Mesenchymal stem cell (in vitro differentiated cells and primary cell): ENCODE measurements around the gene ACRBP.
A peak's percentile ranks its signal among the peaks of the same experiment; 100 is the strongest.

Experiments used
- DNase-seq: peaks from one replicate; pipeline ENCODE4 v3.0.0-alpha.2; 2013
- H2AFZ ChIP-seq: one replicate; pipeline ENCODE4 v1.6.1; 2013; ENCODE audit warnings: low read depth, mild to moderate bottlenecking, control low read depth, inconsistent platforms, low read length, moderate library complexity
- H2AK5ac ChIP-seq: 2 replicates; pipeline ENCODE4 v1.6.1; 2013; ENCODE audit warnings: low read length, moderate library complexity, mild to moderate bottlenecking, inconsistent platforms; ENCODE audit not compliant: severe bottlenecking
- H2BK120ac ChIP-seq: one replicate; pipeline ENCODE4 v1.6.1; 2013; ENCODE audit warnings: low read depth, mild to moderate bottlenecking, inconsistent platforms, low read length, moderate library complexity
- H2BK12ac ChIP-seq, 2 experiments: one replicate each; pipeline ENCODE4 v1.6.1; 2013; ENCODE audit warnings: inconsistent platforms in 2 of 2, low read length in 2 of 2, mild to moderate bottlenecking in 2 of 2, moderate library complexity in 2 of 2, control low read depth in 1 of 2
- H2BK15ac ChIP-seq: one replicate; pipeline ENCODE4 v1.6.1; 2013; ENCODE audit warnings: mild to moderate bottlenecking, low read depth, inconsistent platforms; ENCODE audit not compliant: poor library complexity, severe bottlenecking
- H2BK5ac ChIP-seq: 2 replicates; pipeline ENCODE4 v1.6.1; 2013; ENCODE audit warnings: low read depth, mild to moderate bottlenecking, low read length, control low read depth, inconsistent platforms; ENCODE audit not compliant: poor library complexity, severe bottlenecking
- H3K14ac ChIP-seq, 2 experiments: one replicate each; pipeline ENCODE4 v1.6.1; 2013; ENCODE audit warnings: inconsistent platforms in 2 of 2, low read length in 2 of 2, control low read depth in 1 of 2, mild to moderate bottlenecking in 1 of 2, moderate library complexity in 1 of 2
- H3K18ac ChIP-seq, 2 experiments: one replicate each; pipeline ENCODE4 v1.6.1; 2013; ENCODE audit warnings: inconsistent platforms in 2 of 2, low read length in 2 of 2, control low read depth in 1 of 2, low read depth in 1 of 2, mild to moderate bottlenecking in 1 of 2
- H3K23ac ChIP-seq, 2 experiments: one replicate each; pipeline ENCODE4 v1.6.1; 2013; ENCODE audit warnings: inconsistent platforms in 2 of 2, low read length in 2 of 2, mild to moderate bottlenecking in 2 of 2, moderate library complexity in 2 of 2, control low read depth in 1 of 2
- H3K27ac ChIP-seq: 2 replicates; pipeline ENCODE4 v1.5.1; 2013; ENCODE audit warnings: mild to moderate bottlenecking, moderate library complexity, low read length, control low read depth, inconsistent platforms; ENCODE audit not compliant: poor library complexity, severe bottlenecking
- H3K27me3 ChIP-seq, 2 experiments: 2 replicates each; pipeline versions ENCODE4 v1.6.1 to v1.7.0; 2013; ENCODE audit warnings: low read length in 2 of 2, mild to moderate bottlenecking in 2 of 2, moderate library complexity in 2 of 2, control low read depth in 1 of 2, inconsistent platforms in 1 of 2; ENCODE audit not compliant: control insufficient read depth in 1 of 2, insufficient read depth in 1 of 2
- H3K36me3 ChIP-seq, 2 experiments: 2 replicates each; pipeline versions ENCODE4 v1.6.1 to v1.7.0; 2013; ENCODE audit warnings: low read length in 2 of 2, control low read depth in 1 of 2, inconsistent platforms in 1 of 2, low read depth in 1 of 2, mild to moderate bottlenecking in 1 of 2; ENCODE audit not compliant: insufficient read depth in 2 of 2, control insufficient read depth in 1 of 2
- H3K4ac ChIP-seq, 2 experiments: one replicate each; pipeline ENCODE4 v1.6.1; 2013; ENCODE audit warnings: inconsistent platforms in 2 of 2, low read length in 2 of 2, mild to moderate bottlenecking in 2 of 2, moderate library complexity in 2 of 2, control low read depth in 1 of 2, low read depth in 1 of 2
- H3K4me1 ChIP-seq: 2 replicates; pipeline ENCODE4 v1.6.1; 2013; ENCODE audit warnings: low read depth, low read length, control low read depth; ENCODE audit not compliant: control insufficient read depth, insufficient read depth
- H3K4me2 ChIP-seq: 2 replicates; pipeline ENCODE4 v1.6.1; 2013; ENCODE audit warnings: low read length, mild to moderate bottlenecking, inconsistent platforms; ENCODE audit not compliant: poor library complexity, severe bottlenecking
- H3K4me3 ChIP-seq, 2 experiments: 2 replicates each; pipeline versions ENCODE4 v1.5.1 to v1.7.0; 2013; ENCODE audit warnings: low read length in 2 of 2, mild to moderate bottlenecking in 2 of 2, control low read depth in 1 of 2, low read depth in 1 of 2; ENCODE audit not compliant: insufficient read depth in 1 of 2
- H3K79me1 ChIP-seq: replicated peaks from 2 replicates; pipeline ENCODE4 v1.6.1; 2013; ENCODE audit warnings: mild to moderate bottlenecking, control low read depth, low read length, inconsistent platforms; ENCODE audit not compliant: poor library complexity, severe bottlenecking
- H3K9ac ChIP-seq: 2 replicates; pipeline ENCODE4 v1.7.0; 2013; ENCODE audit warnings: mild to moderate bottlenecking, low read length, moderate library complexity
- H3K9me3 ChIP-seq: 2 replicates; pipeline ENCODE4 v1.7.0; 2013; ENCODE audit warnings: mild to moderate bottlenecking, low read length; ENCODE audit not compliant: control insufficient read depth
- H4K8ac ChIP-seq: one replicate; pipeline ENCODE4 v1.6.1; 2013; ENCODE audit warnings: inconsistent platforms, mild to moderate bottlenecking, low read length, moderate library complexity
- H4K91ac ChIP-seq: one replicate; pipeline ENCODE4 v1.6.1; 2013; ENCODE audit warnings: mild to moderate bottlenecking, low read length, inconsistent platforms
- WGBS: methylation state at CpG from one replicate; pipeline ENCODE4 v1.1.7; 2013; ENCODE audit warnings: mixed read lengths; 5-methylcytosine and 5-hydroxymethylcytosine counted together

ACRBP gene

DNA sequence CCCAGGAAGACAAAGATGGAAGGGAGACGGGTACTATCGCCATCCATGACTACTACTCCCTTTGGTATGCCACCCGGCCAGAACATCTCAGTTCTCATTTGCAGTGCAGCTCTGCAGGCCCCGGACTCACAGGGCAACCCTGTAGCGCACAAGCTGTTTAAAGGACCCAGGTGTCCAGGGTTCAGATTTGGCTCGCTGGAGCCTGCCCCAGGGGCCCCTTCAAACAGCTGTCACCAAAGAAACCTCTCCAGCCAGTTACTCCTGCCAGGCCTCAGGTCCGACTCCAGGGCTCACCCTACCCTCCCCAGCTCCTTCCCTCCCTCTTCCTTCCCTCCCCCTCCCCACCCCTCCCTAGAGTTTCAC, 34.6 kb downstream of the ACRBP start:
- no peaks in the 10 kb centered on the region for H3K36me3 ChIP-seq
- 57% methylated on average over 7 of the region's 7 CpGs for WGBS
- H3K14ac ChIP-seq: no peak overlapping the region
- DNase-seq: no peak
- H2AK5ac ChIP-seq: peak overlapping the region; percentile 94
- H3K79me1 ChIP-seq: no peaks in the 10 kb centered on the region
- no peaks in the 10 kb centered on the region for H3K27me3 ChIP-seq
- peak overlapping the region; percentile 77 to 86 for H3K4ac ChIP-seq
- H4K8ac ChIP-seq: peak overlapping the region; percentile 100
- H2BK15ac ChIP-seq: peak overlapping the region; percentile 65
- H3K18ac ChIP-seq: peak overlapping the region; percentile 94 to 97
- H3K4me1 ChIP-seq: peaks cover 21% of the 10 kb centered on the region
- peak overlapping the region; percentile 27 to 70 for H3K4me3 ChIP-seq
- peak overlapping the region; percentile 86 for H2BK5ac ChIP-seq
- no peak overlapping the region for H2AFZ ChIP-seq
- no peaks in the 10 kb centered on the region for H3K9me3 ChIP-seq
- peak overlapping the region; percentile 87 for H3K9ac ChIP-seq
- H3K4me2 ChIP-seq: peak overlapping the region; percentile 54
- H3K23ac ChIP-seq: no peak overlapping the region
- H2BK12ac ChIP-seq: peak overlapping the region; percentile 46 to 97
- H4K91ac ChIP-seq: peak overlapping the region; percentile 96
- peak overlapping the region; percentile 100 for H2BK120ac ChIP-seq
- peak overlapping the region; percentile 99 for H3K27ac ChIP-seq

DNA sequence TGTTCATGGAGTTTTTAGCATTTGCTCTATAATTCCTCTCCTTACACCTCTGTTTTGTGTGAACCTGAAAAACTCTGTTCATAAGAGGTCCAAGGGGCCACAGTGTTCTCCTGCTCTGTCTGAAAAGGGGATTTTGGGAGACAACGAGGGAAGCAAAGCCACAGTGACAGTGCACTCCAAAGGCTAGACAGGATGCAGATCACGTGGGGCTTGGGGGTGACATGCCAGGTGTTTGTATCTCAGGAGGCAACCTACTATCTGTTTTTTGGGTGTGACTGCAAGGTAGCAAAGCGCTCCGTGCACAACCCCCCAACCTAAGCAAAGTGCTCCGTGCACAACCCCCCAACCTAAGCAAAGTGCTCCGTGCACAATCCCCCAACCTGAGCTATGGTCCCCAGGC, 35.0 kb downstream of the ACRBP start:
- Histone ChIP-seq H2BK5ac (no peak overlapping the region), H2AK5ac (peak overlapping the region; percentile 94), H4K91ac (peak overlapping the region; percentile 96), H4K8ac (peak overlapping the region; percentile 100), H3K18ac (peak overlapping the region; percentile 94 to 97), H3K4me1 (peaks cover 21% of the 10 kb centered on the region), H2BK12ac (peak overlapping the region; percentile 46 to 97), H2BK120ac (peak overlapping the region; percentile 100), H3K36me3 (no peaks in the 10 kb centered on the region), H3K14ac (no peak overlapping the region), H3K23ac (no peak overlapping the region), H2AFZ (no peak overlapping the region), H3K27ac (peak overlapping the region; percentile 99), H3K9ac (peak overlapping the region; percentile 87), H3K4me3 (no peak overlapping the region), H3K4ac (peak overlapping the region; percentile 77 to 86), H3K4me2 (no peak overlapping the region), H3K79me1 (no peaks in the 10 kb centered on the region), H3K27me3 (no peaks in the 10 kb centered on the region), H3K9me3 (no peaks in the 10 kb centered on the region), H2BK15ac (peak overlapping the region; percentile 48)
- DNase-seq: no peak
- WGBS: 87% methylated on average over 6 of the region's 6 CpGs

DNA sequence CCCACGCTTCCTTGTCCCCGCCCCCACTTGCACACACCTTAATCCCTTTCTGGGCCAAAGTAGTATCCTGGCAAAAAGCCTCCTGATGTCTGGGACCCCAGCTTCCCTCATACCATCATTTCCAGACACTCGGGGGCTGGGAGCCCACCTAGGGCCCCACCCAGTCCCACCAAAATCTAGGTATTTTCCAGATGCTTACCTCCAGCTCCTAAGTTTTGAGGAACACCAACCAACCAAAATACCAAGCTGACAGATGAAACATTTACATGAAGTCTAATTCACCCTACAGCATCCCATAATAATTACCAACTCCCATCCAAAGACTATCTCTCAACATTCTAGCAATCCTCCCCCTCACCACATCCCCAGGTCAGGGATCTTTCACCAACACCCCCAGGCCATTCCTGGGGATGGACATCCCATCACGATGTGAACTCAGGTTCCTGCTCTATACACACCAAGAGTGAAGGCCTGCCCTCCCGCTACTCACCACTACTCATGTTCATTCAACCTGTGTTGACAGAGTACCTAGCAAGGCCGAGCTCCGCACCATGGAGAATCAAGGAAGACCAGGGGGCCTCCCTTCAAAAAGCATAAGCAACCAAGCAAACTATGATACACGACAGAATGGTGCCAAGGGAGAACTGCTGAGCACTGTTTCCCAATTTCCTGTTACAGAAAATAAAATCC, 38.5 kb downstream of the ACRBP start:
- peak overlapping the region; percentile 36 for H4K8ac ChIP-seq
- no peak overlapping the region for H2AFZ ChIP-seq
- H3K4me3 ChIP-seq: no peak overlapping the region
- WGBS: 79% methylated on average over 8 of the region's 8 CpGs
- no peak overlapping the region for H3K14ac ChIP-seq
- no peak overlapping the region for H3K9ac ChIP-seq
- H3K27me3 ChIP-seq: no peaks in the 10 kb centered on the region
- H2BK120ac ChIP-seq: peak overlapping the region; percentile 30
- H2AK5ac ChIP-seq: peak overlapping the region; percentile 55
- no peak overlapping the region for H3K4me2 ChIP-seq
- H2BK15ac ChIP-seq: no peak overlapping the region
- H3K4ac ChIP-seq: peak overlapping the region; percentile 24 to 63
- H3K18ac ChIP-seq: peak overlapping the region; percentile 8 to 28
- peak overlapping the region; percentile 30 for H4K91ac ChIP-seq
- H3K27ac ChIP-seq: peak overlapping the region; percentile 31
- no peak for DNase-seq
- peaks cover 8 to 9% of the 10 kb centered on the region in 2 experiments for H3K36me3 ChIP-seq
- H3K79me1 ChIP-seq: no peaks in the 10 kb centered on the region
- H3K9me3 ChIP-seq: no peaks in the 10 kb centered on the region
- no peak overlapping the region for H3K23ac ChIP-seq
- H2BK12ac ChIP-seq: peak overlapping the region; percentile 29 to 41
- no peak overlapping the region for H2BK5ac ChIP-seq
- H3K4me1 ChIP-seq: peaks cover 25% of the 10 kb centered on the region

DNA sequence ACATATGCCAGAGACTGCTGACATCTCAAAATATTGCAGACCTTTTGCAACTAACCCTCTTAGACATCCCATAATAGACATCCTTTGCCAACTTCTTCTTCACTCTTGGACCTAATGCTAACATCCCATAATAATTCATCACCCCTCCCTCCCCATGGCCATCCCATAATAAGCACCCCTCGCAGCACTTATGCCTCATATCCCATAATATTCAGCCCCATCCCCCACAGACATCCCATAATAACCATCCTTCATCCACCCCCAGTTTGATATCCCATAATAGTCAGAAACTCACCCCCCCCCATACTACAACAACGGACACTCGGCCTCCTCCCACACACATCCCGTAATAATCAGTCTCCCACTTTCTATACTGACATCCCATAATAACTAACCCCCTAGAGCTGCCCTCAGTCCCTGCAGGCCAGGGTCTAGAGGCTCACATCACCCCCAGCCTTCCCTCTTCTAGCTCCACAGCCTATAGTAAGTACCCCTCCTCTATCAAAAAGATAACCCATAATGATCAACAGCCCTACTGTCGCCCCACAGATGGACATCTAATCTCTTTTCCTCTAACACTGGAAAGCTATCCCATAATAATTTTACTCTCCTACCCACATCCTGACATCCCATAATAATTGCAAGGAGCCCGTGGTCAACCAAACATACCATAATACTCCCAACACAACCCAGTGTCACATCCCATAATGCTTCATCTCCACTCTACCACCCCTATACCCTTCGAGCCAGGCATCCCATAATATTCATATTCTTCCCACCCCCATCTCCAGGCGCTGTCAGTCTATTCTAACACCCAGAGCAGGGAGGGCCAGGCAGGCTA, 39.3 kb downstream of the ACRBP start:
- DNase-seq: peak; percentile 52
- no peaks in the 10 kb centered on the region for H3K79me1 ChIP-seq
- H2AFZ ChIP-seq: no peak overlapping the region
- H3K4me2 ChIP-seq: no peak overlapping the region
- H3K27ac ChIP-seq: peak overlapping the region; percentile 31
- H3K36me3 ChIP-seq: peaks cover 12 to 13% of the 10 kb centered on the region in 2 experiments
- peak overlapping the region in 1 of 2 experiments; percentile 38 for H2BK12ac ChIP-seq
- H2BK5ac ChIP-seq: no peak overlapping the region
- 49% methylated on average over 8 of the region's 8 CpGs for WGBS
- H3K23ac ChIP-seq: no peak overlapping the region
- no peak overlapping the region for H2BK15ac ChIP-seq
- no peak overlapping the region for H3K4me3 ChIP-seq
- H3K4ac ChIP-seq: peak overlapping the region in 1 of 2 experiments; percentile 64
- peak overlapping the region; percentile 68 for H2AK5ac ChIP-seq
- no peak overlapping the region for H3K18ac ChIP-seq
- H3K9ac ChIP-seq: no peak overlapping the region
- H3K4me1 ChIP-seq: peaks cover 23% of the 10 kb centered on the region
- H3K9me3 ChIP-seq: no peaks in the 10 kb centered on the region
- peak overlapping the region; percentile 55 for H2BK120ac ChIP-seq
- H4K91ac ChIP-seq: no peak overlapping the region
- H4K8ac ChIP-seq: no peak overlapping the region
- H3K14ac ChIP-seq: no peak overlapping the region
- H3K27me3 ChIP-seq: no peaks in the 10 kb centered on the region
